ENCODE measurements around the gene ST3GAL6. TPM values are rescaled to one million over a fixed set of nuclear protein-coding genes. Genes with fewer than 3 reads are reported as not detected.

ST3GAL6 gene
- total and polyA plus RNA-seq, 2 of the 13 experiments (the other 11 are each of a cell fraction or from before 2014, with no cell fraction given) = 17.5 to 23.2 TPM

GRCh38 chr3:98732286-98733052, 30.7 kb upstream of the ST3GAL6 start (continued):
- TF ChIP-seq ZNF280B (CRISPR knock-in tag; IDR thresholded peaks at IDR 0.05; ENCODE audit: borderline replicate concordance) (no peak; the same call in 1 of the 2 replicates), ZNF318 (CRISPR knock-in tag; IDR thresholded peaks at IDR 0.05) (no peak), RXRA (CRISPR knock-in tag; IDR thresholded peaks at IDR 0.05) (peak; percentile 67; the same call in 1 of the 2 replicates), ZFP36L2 (CRISPR knock-in tag; IDR thresholded peaks at IDR 0.05) (no peak), KMT2A (CRISPR knock-in tag; IDR thresholded peaks at IDR 0.05) (peak; percentile 71), DBP (CRISPR knock-in tag; IDR thresholded peaks at IDR 0.05; ENCODE audit: not compliant biosample characterization) (no peak), MBD4 (IDR thresholded peaks at IDR 0.05; ENCODE audit: borderline replicate concordance, low read length) (no peak), ZFP37 (CRISPR knock-in tag; IDR thresholded peaks at IDR 0.05; ENCODE audit: borderline replicate concordance) (no peak), ZSCAN20 (CRISPR knock-in tag; IDR thresholded peaks at IDR 0.05; ENCODE audit: borderline replicate concordance) (no peak), AFF4 (CRISPR knock-in tag; IDR thresholded peaks at IDR 0.05) (no peak), TBX3 (IDR thresholded peaks at IDR 0.05; ENCODE audit: borderline replicate concordance) (no peak), RFXAP (CRISPR knock-in tag; IDR thresholded peaks at IDR 0.05; ENCODE audit: borderline replicate concordance) (0 out of 2 replicates have a peak, but pooled peaks have one; percentile 9), GABPB1 (CRISPR knock-in tag; IDR thresholded peaks at IDR 0.05) (peak; percentile 68), ZNF614 (CRISPR knock-in tag; IDR thresholded peaks at IDR 0.05; ENCODE audit: borderline replicate concordance) (no peak)
